Endothelial cell of umbilical vein (primary cell): ENCODE measurements around the gene GRM8. TPM values are rescaled to one million over a fixed set of nuclear protein-coding genes. Genes with fewer than 3 reads are reported as not detected.

Experiments
- BruUV-seq: library from RNA; stranded (reverse); fragments of 400-500 nt; replicated peaks from 2 replicates; lab custom pipeline; 2021; lab: Mats Ljungman, UMichigan
- CTCF ChIA-PET: fragments of 300-600, 350-600 bp; sonication (Branson Sonifier 250); formaldehyde crosslinking; loops from one replicate; lab custom pipeline; 2021; ENCODE audit warnings: antibody characterized with exemption, inconsistent platforms; lab: Charles Lee
- POLR2A ChIA-PET: fragments of 300-600, 350-600 bp; sonication (Branson Sonifier 250); formaldehyde crosslinking; loops from one replicate; lab custom pipeline; 2021; ENCODE audit warnings: antibody characterized with exemption, inconsistent platforms; lab: Charles Lee
- DNase-seq: peaks from one replicate; pipeline ENCODE4 v3.0.0-alpha.2; 2011; ENCODE audit warnings: low read depth, low spot score
- FAIRE-seq: peaks from 2 replicates; lab custom pipeline; 2011; peaks lifted over from hg19 to GRCh38; lab: Jason Lieb, UNC
- H2AFZ ChIP-seq: 2 replicates; pipeline ENCODE4 v1.6.0; 2012; ENCODE audit warnings: low read depth, low read length, control low read depth, inconsistent platforms
- H3K27ac ChIP-seq: 2 replicates; pipeline ENCODE4 v1.5.1; 2011; ENCODE audit warnings: low read depth, mild to moderate bottlenecking, control low read depth, low read length, moderate library complexity; ENCODE audit not compliant: insufficient read depth
- H3K27me3 ChIP-seq, 2 experiments: 2 replicates each; pipeline versions ENCODE4 v1.6.0 to v1.6.1; 2011; ENCODE audit warnings: low read length in 2 of 2, mixed read lengths in 1 of 2; ENCODE audit not compliant: control insufficient read depth in 2 of 2, insufficient read depth in 2 of 2
- H3K36me3 ChIP-seq, 2 experiments: 2 replicates in 1 of 2; 3 replicates in 1 of 2; pipeline ENCODE4 v1.5.1; 2011; ENCODE audit warnings: low read length in 2 of 2, mild to moderate bottlenecking in 1 of 2, moderate library complexity in 1 of 2; ENCODE audit not compliant: control insufficient read depth in 2 of 2, insufficient read depth in 2 of 2; ENCODE audit errors: extremely low read depth in 1 of 2
- H3K4me1 ChIP-seq: 3 replicates; pipeline ENCODE4 v1.5.1; 2011; ENCODE audit warnings: mild to moderate bottlenecking, low read length; ENCODE audit not compliant: control insufficient read depth, insufficient read depth; ENCODE audit errors: extremely low read depth
- H3K4me2 ChIP-seq: 2 replicates; pipeline ENCODE4 v1.6.1; 2011; ENCODE audit warnings: low read length, control low read depth, mixed read lengths; ENCODE audit not compliant: insufficient read depth
- H3K4me3 ChIP-seq, 3 experiments: fragments of 200-600 bp in 1 of 3; sonication (generic), shearing (Covaris generic) in 1 of 3; replicated peaks in 1 of 3; 2 replicates each; pipeline ENCODE4 v1.5.1; 2011 to 2016; ENCODE audit warnings: control low read depth in 3 of 3, low read length in 3 of 3, mild to moderate bottlenecking in 2 of 3, inconsistent platforms in 1 of 3, low read depth in 1 of 3, moderate library complexity in 1 of 3; ENCODE audit not compliant: insufficient read depth in 1 of 3
- H3K79me2 ChIP-seq: 2 replicates; pipeline ENCODE4 v1.6.0; 2012; ENCODE audit warnings: low read length, inconsistent platforms; ENCODE audit not compliant: control insufficient read depth, insufficient read depth
- H3K9ac ChIP-seq: replicated peaks from 2 replicates; pipeline ENCODE3; 2011; ENCODE audit warnings: low read length, control low read depth; ENCODE audit not compliant: insufficient read depth; ENCODE audit errors: extremely low read depth
- H3K9me1 ChIP-seq: replicated peaks from 3 replicates; pipeline ENCODE4 v1.6.0; 2011; ENCODE audit warnings: mild to moderate bottlenecking, low read length; ENCODE audit not compliant: control insufficient read depth, insufficient read depth; ENCODE audit errors: extremely low read depth
- H3K9me3 ChIP-seq: replicated peaks from 2 replicates; pipeline ENCODE4 v1.5.1; 2012; ENCODE audit warnings: low read length, inconsistent platforms; ENCODE audit not compliant: control insufficient read depth, insufficient read depth
- H4K20me1 ChIP-seq: replicated peaks from 2 replicates; pipeline ENCODE3; 2011; ENCODE audit warnings: mild to moderate bottlenecking, low read length; ENCODE audit not compliant: control insufficient read depth, insufficient read depth; ENCODE audit errors: extremely low read depth
- EZH2 ChIP-seq: IDR thresholded peaks from 2 replicates; pipeline ENCODE4 v1.6.1; 2012; ENCODE audit warnings: borderline replicate concordance, low read depth, mild to moderate bottlenecking, moderate library complexity, low read length, inconsistent platforms; ENCODE audit not compliant: severe bottlenecking
- FOS ChIP-seq: IDR thresholded peaks from 2 replicates; pipeline ENCODE4 v1.6.1; 2011; ENCODE audit warnings: mild to moderate bottlenecking, low read length, moderate library complexity, borderline replicate concordance; ENCODE audit not compliant: insufficient read depth
- GATA2 ChIP-seq: IDR thresholded peaks from 2 replicates; pipeline ENCODE4 v1.7.0; 2011; ENCODE audit warnings: low read depth, mild to moderate bottlenecking, moderate library complexity, mixed read lengths, low read length; ENCODE audit not compliant: insufficient read length, insufficient read depth
- JUN ChIP-seq: IDR thresholded peaks from 2 replicates; pipeline ENCODE4 v1.6.1; 2011; ENCODE audit warnings: borderline replicate concordance, low read depth; ENCODE audit not compliant: insufficient read length, insufficient read depth
- MYC ChIP-seq: IDR thresholded peaks from one replicate; pipeline ENCODE4 v1.6.1; 2011; ENCODE audit warnings: mild to moderate bottlenecking, low read depth, low read length
- POLR2A ChIP-seq: IDR thresholded peaks from 2 replicates; pipeline ENCODE4 v1.6.1; 2012; ENCODE audit warnings: low read depth, mild to moderate bottlenecking, control low read depth, low read length
- POLR2AphosphoS5 ChIP-seq: IDR thresholded peaks from 2 replicates; pipeline ENCODE4 v1.6.1; 2012; ENCODE audit warnings: low read depth, mild to moderate bottlenecking, control low read depth, low read length, moderate library complexity; ENCODE audit not compliant: insufficient read depth
- dilution Hi-C: fragments of 300-500 bp; cut with MboI; formaldehyde crosslinking; loops from one replicate; pipeline ENCODE4 v1.15.0; 2019; ENCODE audit warnings: low sequenced_read_pairs; ENCODE audit not compliant: extremely low pct_ligation_motif_present
- intact Hi-C: fragments of 100-400 bp; cut with micrococcal nuclease; formaldehyde crosslinking; loops from one replicate; pipeline ENCODE4 v1.10.0; 2022
- polyA plus RNA-seq, 4 experiments: library from polyadenylated mRNA; depleted of rRNA in 3 of 4; stranded (reverse) in 3 of 4; unstranded in 1 of 4; fragments of >200 nt; gene quantifications; 2 replicates each; pipeline versions ENCODE4 v1.2.1 to v1.2.3, GENCODE V29; 2011 to 2012; ENCODE audit warnings: missing spikeins in 1 of 4
- total RNA-seq: library from RNA; stranded (reverse); gene quantifications from 2 replicates; pipeline ENCODE4 v1.2.3, GENCODE V29; 2021
- TF ChIP-seq, protein P1 (sequence below): IDR thresholded peaks from 2 replicates; pipeline ENCODE4 v1.6.1; 2011; ENCODE audit not compliant: insufficient read depth, insufficient read length
- TF ChIP-seq, protein P2 (sequence below), 2 donors: IDR thresholded peaks; 1 replicate in 1 of 2; 2 replicates in 1 of 2; pipeline ENCODE4 v1.5.1; 2011; ENCODE audit warnings: low read length in 2 of 2, mild to moderate bottlenecking in 2 of 2, moderate library complexity in 2 of 2, control low read depth in 1 of 2, inconsistent platforms in 1 of 2, low read depth in 1 of 2; ENCODE audit not compliant: insufficient read depth in 1 of 2; ENCODE audit errors: extremely low read depth in 1 of 2

Gene GRM8
- total and polyA plus RNA-seq, 2 donors (not counting 3 experiments of a cell fraction or from before 2014, with no cell fraction given): not detected

DNA sequence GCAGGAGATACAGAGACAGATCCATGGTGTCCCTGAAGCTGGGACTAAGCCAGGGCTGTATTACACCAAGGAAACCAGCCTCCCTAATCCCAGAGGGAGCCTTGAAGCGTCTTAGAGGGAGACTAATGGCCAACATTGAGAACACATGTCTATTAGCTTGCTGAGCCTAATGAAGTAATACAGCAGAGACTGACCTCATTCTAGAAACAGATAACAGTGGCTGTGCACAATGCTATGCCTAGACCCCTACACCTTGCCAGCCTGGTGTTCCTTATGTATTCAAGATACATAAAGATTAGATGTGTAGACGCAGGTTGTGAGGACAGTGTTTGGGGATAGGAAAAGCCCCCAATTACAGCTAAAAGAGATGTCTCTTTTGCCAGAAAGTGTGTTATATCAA is 19.1 kb downstream of the GRM8 start:
- POLR2A ChIA-PET: no interaction called here
- Histone ChIP-seq H3K9me1 (no peaks in the 10 kb centered on the region), H3K4me2 (no peak overlapping the region), H3K27me3 (no peaks in the 10 kb centered on the region), H3K27ac (no peak overlapping the region), H4K20me1 (no peaks in the 10 kb centered on the region), H3K36me3 (no peaks in the 10 kb centered on the region), H3K4me1 (no peaks in the 10 kb centered on the region), H3K9me3 (no peaks in the 10 kb centered on the region), H3K79me2 (no peaks in the 10 kb centered on the region), H2AFZ (no peak overlapping the region), H3K9ac (no peak overlapping the region), H3K4me3 (no peak overlapping the region)
- FAIRE-seq (no peak), DNase-seq (no peak)
- BruUV-seq: no TSS peak
- dilution Hi-C loops: no loop called here
- TF ChIP-seq FOS (no peak), MYC (no peak), GATA2 (no peak), POLR2AphosphoS5 (no peak), EZH2 (no peak), JUN (no peak), POLR2A (no peak)
- TF ChIP-seq, protein P1, sequence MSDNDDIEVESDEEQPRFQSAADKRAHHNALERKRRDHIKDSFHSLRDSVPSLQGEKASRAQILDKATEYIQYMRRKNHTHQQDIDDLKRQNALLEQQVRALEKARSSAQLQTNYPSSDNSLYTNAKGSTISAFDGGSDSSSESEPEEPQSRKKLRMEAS: no peak
- TF ChIP-seq, protein P2, sequence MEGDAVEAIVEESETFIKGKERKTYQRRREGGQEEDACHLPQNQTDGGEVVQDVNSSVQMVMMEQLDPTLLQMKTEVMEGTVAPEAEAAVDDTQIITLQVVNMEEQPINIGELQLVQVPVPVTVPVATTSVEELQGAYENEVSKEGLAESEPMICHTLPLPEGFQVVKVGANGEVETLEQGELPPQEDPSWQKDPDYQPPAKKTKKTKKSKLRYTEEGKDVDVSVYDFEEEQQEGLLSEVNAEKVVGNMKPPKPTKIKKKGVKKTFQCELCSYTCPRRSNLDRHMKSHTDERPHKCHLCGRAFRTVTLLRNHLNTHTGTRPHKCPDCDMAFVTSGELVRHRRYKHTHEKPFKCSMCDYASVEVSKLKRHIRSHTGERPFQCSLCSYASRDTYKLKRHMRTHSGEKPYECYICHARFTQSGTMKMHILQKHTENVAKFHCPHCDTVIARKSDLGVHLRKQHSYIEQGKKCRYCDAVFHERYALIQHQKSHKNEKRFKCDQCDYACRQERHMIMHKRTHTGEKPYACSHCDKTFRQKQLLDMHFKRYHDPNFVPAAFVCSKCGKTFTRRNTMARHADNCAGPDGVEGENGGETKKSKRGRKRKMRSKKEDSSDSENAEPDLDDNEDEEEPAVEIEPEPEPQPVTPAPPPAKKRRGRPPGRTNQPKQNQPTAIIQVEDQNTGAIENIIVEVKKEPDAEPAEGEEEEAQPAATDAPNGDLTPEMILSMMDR (IDR thresholded peaks at IDR 0.05; ENCODE audit: extremely low read depth in 1 of 2, insufficient read depth in 1 of 2, low read depth in 1 of 2, low read length in 2 of 2): no peak
- intact Hi-C loops: no loop called here
- CTCF ChIA-PET: no interaction called here
